ENCODE measurements around the gene NMS. TPM values are rescaled to one million over a fixed set of nuclear protein-coding genes. Genes with fewer than 3 reads are reported as not detected.

The NMS gene
- total RNA-seq, 4 donors from 2014 or later = not detected

DNA sequence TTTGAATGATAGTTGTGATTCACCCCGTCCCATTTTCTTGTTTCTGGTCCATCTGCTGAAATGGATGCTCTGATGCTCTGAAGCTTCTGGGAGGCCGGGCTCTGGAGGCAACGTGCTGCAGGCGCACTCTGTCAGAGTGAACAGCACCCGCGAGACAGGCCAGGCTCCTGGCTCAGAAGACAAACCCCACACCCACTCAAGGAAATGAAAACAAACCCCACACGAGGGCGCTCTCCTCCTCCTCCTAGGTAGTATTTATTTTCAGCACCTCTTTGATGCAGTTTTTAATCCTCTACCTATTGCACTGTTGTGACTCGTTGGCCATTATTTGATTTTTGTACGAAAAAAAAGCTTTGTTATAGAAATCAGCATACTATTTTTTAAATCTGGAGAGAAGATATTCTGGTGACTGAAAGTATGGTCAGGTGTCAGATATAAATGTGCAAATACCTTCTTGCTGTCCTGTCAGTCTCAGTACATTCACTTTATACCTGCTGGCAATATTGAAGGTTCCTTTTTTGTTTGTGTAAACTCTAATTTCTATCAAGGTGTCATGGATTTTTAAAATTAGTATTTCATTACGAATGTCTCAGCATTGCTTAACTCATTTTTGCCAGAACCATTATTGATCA lies 42.5 kb upstream of the NMS start:
- H3K27ac ChIP-seq (replicated peaks in 1 of 4) = no peak overlapping the region
- TF ChIP-seq, protein P1, sequence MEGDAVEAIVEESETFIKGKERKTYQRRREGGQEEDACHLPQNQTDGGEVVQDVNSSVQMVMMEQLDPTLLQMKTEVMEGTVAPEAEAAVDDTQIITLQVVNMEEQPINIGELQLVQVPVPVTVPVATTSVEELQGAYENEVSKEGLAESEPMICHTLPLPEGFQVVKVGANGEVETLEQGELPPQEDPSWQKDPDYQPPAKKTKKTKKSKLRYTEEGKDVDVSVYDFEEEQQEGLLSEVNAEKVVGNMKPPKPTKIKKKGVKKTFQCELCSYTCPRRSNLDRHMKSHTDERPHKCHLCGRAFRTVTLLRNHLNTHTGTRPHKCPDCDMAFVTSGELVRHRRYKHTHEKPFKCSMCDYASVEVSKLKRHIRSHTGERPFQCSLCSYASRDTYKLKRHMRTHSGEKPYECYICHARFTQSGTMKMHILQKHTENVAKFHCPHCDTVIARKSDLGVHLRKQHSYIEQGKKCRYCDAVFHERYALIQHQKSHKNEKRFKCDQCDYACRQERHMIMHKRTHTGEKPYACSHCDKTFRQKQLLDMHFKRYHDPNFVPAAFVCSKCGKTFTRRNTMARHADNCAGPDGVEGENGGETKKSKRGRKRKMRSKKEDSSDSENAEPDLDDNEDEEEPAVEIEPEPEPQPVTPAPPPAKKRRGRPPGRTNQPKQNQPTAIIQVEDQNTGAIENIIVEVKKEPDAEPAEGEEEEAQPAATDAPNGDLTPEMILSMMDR (IDR thresholded peaks at IDR 0.05) = peak; percentile 45 to 54 (median 47)
- TF ChIP-seq POLR2AphosphoS5 (IDR thresholded peaks at IDR 0.05) = no peak
- WGBS = 44% methylated on average over 8 of the region's 11 CpGs
- intact Hi-C loops (cut with DNase I) = loop anchor here (5.0 kb wide), 1 partner anchor 175 kb away; no protein-coding TSS in a partner anchor
- peak; percentile 90 for DNase-seq (ENCODE audit: extremely low spot score)
- H3K4me1 ChIP-seq = peaks cover 0 to 17% (median 16%) of the 10 kb centered on the region in 4 donors
- peaks cover 0 to 6% (median 0%) of the 10 kb centered on the region in 4 donors for H3K9me3 ChIP-seq
- H3K36me3 ChIP-seq = no peaks in the 10 kb centered on the region
- H3K27me3 ChIP-seq = no peaks in the 10 kb centered on the region
- H3K4me3 ChIP-seq = no peak overlapping the region

DNA sequence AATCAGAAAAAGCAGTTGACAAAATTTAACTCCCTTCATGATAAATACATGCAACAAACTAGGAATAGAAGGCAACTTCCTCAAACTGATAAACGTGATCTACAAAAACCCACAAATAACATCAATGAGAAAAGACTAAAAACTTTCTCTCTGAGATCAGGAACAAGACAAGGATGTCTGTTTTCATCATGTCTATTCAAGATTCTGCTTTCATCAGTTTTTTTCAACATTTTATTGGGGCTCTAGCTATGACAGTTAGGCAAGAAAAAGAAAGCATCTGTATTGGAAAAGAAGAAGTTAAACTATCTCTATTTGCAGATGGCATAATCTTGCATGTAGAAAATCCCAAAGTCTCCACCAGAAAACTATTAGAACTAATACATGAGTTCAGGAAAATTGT lies 40.6 kb upstream of the NMS start:
- TF ChIP-seq, protein P1 (IDR thresholded peaks at IDR 0.05) = no peak
- TF ChIP-seq EP300 (IDR thresholded peaks at IDR 0.05) (no peak), POLR2A (IDR thresholded peaks at IDR 0.05; ENCODE audit: low read depth) (no peak), POLR2AphosphoS5 (IDR thresholded peaks at IDR 0.05) (no peak)
- no peak for DNase-seq (ENCODE audit: extremely low spot score)
- 65% methylated on average over 1 of the region's 1 CpG for WGBS
- H3K36me3 ChIP-seq = no peaks in the 10 kb centered on the region
- no peak overlapping the region for H3K4me3 ChIP-seq
- H3K27me3 ChIP-seq = no peaks in the 10 kb centered on the region
- peaks cover 0 to 11% (median 9%) of the 10 kb centered on the region in 4 donors for H3K4me1 ChIP-seq
- no peak overlapping the region for H3K27ac ChIP-seq (replicated peaks in 1 of 4)
- peaks cover 0 to 6% (median 0%) of the 10 kb centered on the region in 4 donors for H3K9me3 ChIP-seq
- intact Hi-C loops (cut with DNase I) = loop anchor here (5.0 kb wide), 1 partner anchor 173 kb away; no protein-coding TSS in a partner anchor

DNA sequence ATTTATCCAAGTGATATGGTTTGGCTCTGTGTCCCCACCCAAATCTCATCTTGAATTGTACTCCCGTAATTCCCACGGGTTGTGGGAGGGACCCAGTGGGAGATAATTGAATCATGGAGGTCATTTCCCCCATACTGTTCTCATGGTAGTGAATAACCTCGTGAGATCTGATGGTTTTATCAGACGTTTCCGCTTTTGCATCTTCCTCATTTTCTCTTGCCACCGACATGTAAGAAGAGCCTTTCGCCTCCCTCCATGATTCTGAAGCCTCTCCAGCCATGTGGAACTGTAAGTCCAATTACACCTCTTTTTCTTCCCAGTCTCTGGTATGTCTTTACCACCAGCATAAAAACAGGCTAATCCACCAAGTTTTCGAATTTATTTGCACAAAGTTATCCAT lies 32.5 kb upstream of the NMS start:
- Histone ChIP-seq H3K4me3 (no peak overlapping the region), H3K27ac (replicated peaks in 1 of 4) (no peak overlapping the region), H3K27me3 (no peaks in the 10 kb centered on the region), H3K9me3 (no peaks in the 10 kb centered on the region), H3K4me1 (no peaks in the 10 kb centered on the region), H3K36me3 (no peaks in the 10 kb centered on the region)
- DNase-seq (ENCODE audit: extremely low spot score) = no peak
- TF ChIP-seq POLR2AphosphoS5 (IDR thresholded peaks at IDR 0.05) (no peak), EP300 (IDR thresholded peaks at IDR 0.05) (no peak), POLR2A (IDR thresholded peaks at IDR 0.05; ENCODE audit: low read depth) (no peak)
- TF ChIP-seq, protein P1 (IDR thresholded peaks at IDR 0.05) = no peak
- WGBS = 84% methylated on average over 8 of the region's 8 CpGs
- intact Hi-C loops (cut with DNase I) = no loop called here

DNA sequence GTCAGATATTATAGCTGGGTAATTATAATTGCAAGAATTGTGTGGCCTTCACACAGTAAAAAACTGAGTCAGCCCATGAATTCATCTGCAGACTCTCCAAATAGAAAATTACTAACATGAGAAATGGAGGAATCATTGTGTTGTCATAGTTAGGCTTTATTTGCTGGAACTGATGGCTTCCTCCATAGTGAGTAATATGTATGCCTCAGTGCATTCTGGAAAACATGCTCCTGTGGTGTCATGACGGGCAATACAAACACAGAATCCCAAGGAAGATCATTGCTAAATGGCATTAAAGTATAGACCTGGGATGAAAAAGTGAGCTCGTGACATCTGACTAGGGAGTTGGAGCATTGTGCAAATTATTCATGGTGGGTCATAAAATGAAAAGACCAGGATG lies 23.6 kb upstream of the NMS start:
- H3K4me1 ChIP-seq = no peaks in the 10 kb centered on the region
- no peak overlapping the region for H3K27ac ChIP-seq (replicated peaks in 1 of 4)
- intact Hi-C loops (cut with DNase I) = no loop called here
- TF ChIP-seq POLR2A (IDR thresholded peaks at IDR 0.05; ENCODE audit: low read depth) = no peak
- no peak for TF ChIP-seq EP300 (IDR thresholded peaks at IDR 0.05)
- TF ChIP-seq, protein P1 (IDR thresholded peaks at IDR 0.05) = no peak
- TF ChIP-seq POLR2AphosphoS5 (IDR thresholded peaks at IDR 0.05) = no peak
- H3K9me3 ChIP-seq = no peaks in the 10 kb centered on the region
- no peaks in the 10 kb centered on the region for H3K36me3 ChIP-seq
- no peak overlapping the region for H3K4me3 ChIP-seq
- no peaks in the 10 kb centered on the region for H3K27me3 ChIP-seq
- WGBS = 76% methylated on average over 2 of the region's 2 CpGs
- DNase-seq (ENCODE audit: extremely low spot score) = no peak

GRCh38 chr2:100451092-100451491 lies 19.2 kb upstream of the NMS start:
- 84% methylated on average over 5 of the region's 5 CpGs for WGBS
- H3K27ac ChIP-seq (replicated peaks in 1 of 4) = no peak overlapping the region
- H3K27me3 ChIP-seq = no peaks in the 10 kb centered on the region
- TF ChIP-seq POLR2A (IDR thresholded peaks at IDR 0.05; ENCODE audit: low read depth) = no peak
- TF ChIP-seq POLR2AphosphoS5 (IDR thresholded peaks at IDR 0.05) = no peak
- TF ChIP-seq, protein P1 (IDR thresholded peaks at IDR 0.05) = no peak
- no peak for TF ChIP-seq EP300 (IDR thresholded peaks at IDR 0.05)
- DNase-seq (ENCODE audit: extremely low spot score) = no peak
- no peak overlapping the region for H3K4me3 ChIP-seq
- no peaks in the 10 kb centered on the region for H3K36me3 ChIP-seq
- no peaks in the 10 kb centered on the region for H3K9me3 ChIP-seq
- H3K4me1 ChIP-seq = no peaks in the 10 kb centered on the region
- intact Hi-C loops (cut with DNase I) = no loop called here
